ENCODE measurements around the gene HEATR5A. TPM values are rescaled to one million over a fixed set of nuclear protein-coding genes. Genes with fewer than 3 reads are reported as not detected.

The HEATR5A gene
- total RNA-seq, 2 donors from 2014 or later: 31.7 to 36.4 TPM

DNA sequence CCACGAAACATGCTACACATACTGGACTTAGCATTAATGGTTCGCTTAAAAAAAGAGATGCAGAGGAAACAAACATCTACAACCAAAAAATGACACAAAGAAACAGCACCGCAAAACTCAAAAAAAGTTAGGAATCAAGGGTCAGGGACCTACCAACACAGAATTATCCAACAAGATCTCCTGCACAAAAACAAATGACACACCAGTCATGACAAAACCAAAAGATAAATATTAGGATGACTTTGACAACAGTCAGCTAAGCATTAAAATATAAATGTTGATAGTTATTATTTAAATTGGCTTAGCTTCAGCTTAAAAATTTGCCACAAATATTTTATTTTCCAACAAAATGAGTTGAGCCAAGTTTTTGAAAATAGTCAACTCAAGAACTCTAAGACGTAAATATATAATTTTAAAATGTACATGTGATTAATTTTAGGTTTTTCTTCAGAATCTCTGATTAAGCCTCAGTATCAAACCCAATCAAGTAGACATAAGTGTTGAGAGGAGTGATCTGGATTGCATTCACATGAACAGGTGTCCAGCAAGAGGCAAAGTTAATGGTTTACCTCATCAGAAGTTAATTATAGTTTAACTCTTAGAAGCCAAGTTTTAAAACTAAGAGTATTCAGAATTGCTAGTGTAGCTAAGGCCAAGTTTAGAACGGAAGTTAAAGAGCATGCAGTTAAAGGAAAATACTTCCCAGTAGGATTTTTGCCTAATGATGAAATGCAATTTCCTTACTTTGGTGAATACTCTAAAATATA, 79.9 kb downstream of the HEATR5A start:
- no peaks in the 10 kb centered on the region for H3K4me1 ChIP-seq (ENCODE audit: control insufficient read depth, insufficient read depth, low read length)
- peaks cover 34% of the 10 kb centered on the region for H3K36me3 ChIP-seq (ENCODE audit: control insufficient read depth, insufficient read depth, low read length)
- Mint-ChIP-seq H3K4me1 (no peaks in the 10 kb centered on the region), H3K27me3 (ENCODE audit: insufficient read depth) (no peaks in the 10 kb centered on the region), H3K4me3 (no peak overlapping the region), H3K36me3 (ENCODE audit: low read depth) (peaks cover 37% of the 10 kb centered on the region), H3K9me3 (no peaks in the 10 kb centered on the region), H3K27ac (no peak overlapping the region)
- 95% methylated on average over 4 of the region's 5 CpGs; no CpG with 5 or more reads in 1 of the 2 experiments for WGBS, 2 experiments (ENCODE audit: insufficient coverage in 1 of 2, insufficient read length in 1 of 2)
- H3K4me3 ChIP-seq (ENCODE audit: low read length): no peak overlapping the region
- DNase-seq: no peak
- H3K9me3 ChIP-seq (ENCODE audit: control insufficient read depth, low read length): no peaks in the 10 kb centered on the region
- TF ChIP-seq, protein P1, sequence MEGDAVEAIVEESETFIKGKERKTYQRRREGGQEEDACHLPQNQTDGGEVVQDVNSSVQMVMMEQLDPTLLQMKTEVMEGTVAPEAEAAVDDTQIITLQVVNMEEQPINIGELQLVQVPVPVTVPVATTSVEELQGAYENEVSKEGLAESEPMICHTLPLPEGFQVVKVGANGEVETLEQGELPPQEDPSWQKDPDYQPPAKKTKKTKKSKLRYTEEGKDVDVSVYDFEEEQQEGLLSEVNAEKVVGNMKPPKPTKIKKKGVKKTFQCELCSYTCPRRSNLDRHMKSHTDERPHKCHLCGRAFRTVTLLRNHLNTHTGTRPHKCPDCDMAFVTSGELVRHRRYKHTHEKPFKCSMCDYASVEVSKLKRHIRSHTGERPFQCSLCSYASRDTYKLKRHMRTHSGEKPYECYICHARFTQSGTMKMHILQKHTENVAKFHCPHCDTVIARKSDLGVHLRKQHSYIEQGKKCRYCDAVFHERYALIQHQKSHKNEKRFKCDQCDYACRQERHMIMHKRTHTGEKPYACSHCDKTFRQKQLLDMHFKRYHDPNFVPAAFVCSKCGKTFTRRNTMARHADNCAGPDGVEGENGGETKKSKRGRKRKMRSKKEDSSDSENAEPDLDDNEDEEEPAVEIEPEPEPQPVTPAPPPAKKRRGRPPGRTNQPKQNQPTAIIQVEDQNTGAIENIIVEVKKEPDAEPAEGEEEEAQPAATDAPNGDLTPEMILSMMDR (conservative IDR thresholded peaks at IDR 0.05): no peak
- H3K27me3 ChIP-seq (ENCODE audit: control insufficient read depth, insufficient read depth, low read length, poor library complexity, severe bottlenecking): no peaks in the 10 kb centered on the region
- no peak overlapping the region for H3K27ac ChIP-seq (ENCODE audit: low read depth, low read length)
- H3K9ac ChIP-seq (ENCODE audit: extremely low read depth, low read length, poor library complexity, severe bottlenecking): no peak overlapping the region

DNA sequence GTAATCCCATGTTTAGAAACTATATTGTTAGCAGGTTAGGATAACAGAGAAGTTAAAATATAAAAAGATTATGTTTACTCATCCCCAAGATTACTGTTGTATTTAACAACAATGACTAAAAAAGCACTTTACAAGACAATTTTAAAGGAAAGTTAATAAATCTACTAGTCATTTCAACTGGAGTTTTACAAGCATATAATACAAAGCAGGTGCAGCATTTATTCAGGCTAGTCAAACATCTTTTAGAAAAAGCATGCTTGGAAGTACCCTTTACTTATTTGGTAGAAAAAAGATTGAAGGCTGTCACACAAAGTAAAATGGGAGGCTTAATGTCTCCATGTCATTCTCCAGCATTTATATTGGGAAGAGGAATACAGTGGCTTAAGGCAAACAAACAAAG, 80.6 kb downstream of the HEATR5A start:
- Histone ChIP-seq H3K27ac (ENCODE audit: low read depth, low read length) (no peak overlapping the region), H3K36me3 (ENCODE audit: control insufficient read depth, insufficient read depth, low read length) (peaks cover 33% of the 10 kb centered on the region), H3K9me3 (ENCODE audit: control insufficient read depth, low read length) (peaks cover 5% of the 10 kb centered on the region), H3K27me3 (ENCODE audit: control insufficient read depth, insufficient read depth, low read length, poor library complexity, severe bottlenecking) (no peaks in the 10 kb centered on the region), H3K4me1 (ENCODE audit: control insufficient read depth, insufficient read depth, low read length) (no peaks in the 10 kb centered on the region), H3K9ac (ENCODE audit: extremely low read depth, low read length, poor library complexity, severe bottlenecking) (no peak overlapping the region), H3K4me3 (ENCODE audit: low read length) (no peak overlapping the region)
- Mint-ChIP-seq H3K27ac (no peak overlapping the region), H3K9me3 (peaks cover 3% of the 10 kb centered on the region), H3K4me1 (no peaks in the 10 kb centered on the region), H3K36me3 (ENCODE audit: low read depth) (peaks cover 38% of the 10 kb centered on the region), H3K4me3 (no peak overlapping the region), H3K27me3 (ENCODE audit: insufficient read depth) (no peaks in the 10 kb centered on the region)
- no peak for DNase-seq
- TF ChIP-seq, protein P1 (conservative IDR thresholded peaks at IDR 0.05): no peak

DNA sequence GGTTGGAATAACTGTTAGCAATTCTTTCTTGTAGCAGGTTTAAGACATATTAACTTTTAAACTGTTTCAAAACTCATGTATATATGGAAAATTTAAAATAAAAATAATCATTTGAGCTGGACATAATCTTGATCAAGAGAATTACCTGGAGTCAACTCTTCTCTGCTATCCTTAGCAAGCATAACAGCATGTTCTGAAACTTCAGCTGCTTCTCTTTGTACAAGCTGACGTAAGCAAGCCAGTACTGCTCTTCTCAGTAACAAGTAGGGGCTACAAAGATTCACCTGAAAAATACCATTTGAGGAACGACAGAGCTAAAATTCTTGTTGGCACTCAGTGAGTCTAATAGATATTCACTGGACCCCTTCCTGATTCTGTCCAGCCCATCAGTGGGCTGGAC, 83.0 kb downstream of the HEATR5A start:
- Mint-ChIP-seq H3K27me3 (ENCODE audit: insufficient read depth) (no peaks in the 10 kb centered on the region), H3K9me3 (peaks cover 17% of the 10 kb centered on the region), H3K36me3 (ENCODE audit: low read depth) (peaks cover 45% of the 10 kb centered on the region), H3K27ac (no peak overlapping the region), H3K4me1 (no peaks in the 10 kb centered on the region), H3K4me3 (no peak overlapping the region)
- Histone ChIP-seq H3K9ac (ENCODE audit: extremely low read depth, low read length, poor library complexity, severe bottlenecking) (no peak overlapping the region), H3K9me3 (ENCODE audit: control insufficient read depth, low read length) (peaks cover 18% of the 10 kb centered on the region), H3K4me3 (ENCODE audit: low read length) (no peak overlapping the region), H3K27ac (ENCODE audit: low read depth, low read length) (no peak overlapping the region), H3K36me3 (ENCODE audit: control insufficient read depth, insufficient read depth, low read length) (peaks cover 40% of the 10 kb centered on the region), H3K27me3 (ENCODE audit: control insufficient read depth, insufficient read depth, low read length, poor library complexity, severe bottlenecking) (no peaks in the 10 kb centered on the region), H3K4me1 (ENCODE audit: control insufficient read depth, insufficient read depth, low read length) (no peaks in the 10 kb centered on the region)
- TF ChIP-seq, protein P1 (conservative IDR thresholded peaks at IDR 0.05): no peak
- DNase-seq: no peak
- 93 to 100% methylated on average over 1 to 2 of the region's 2 CpGs for WGBS, 2 experiments (ENCODE audit: insufficient coverage in 1 of 2, insufficient read length in 1 of 2)

All from endodermal cell (in vitro differentiated cells).